GM19025 (cell line): ENCODE data around the gene NMU.
"Not testable (repeated sequence)": the region's sequence is repeated elsewhere in the genome, so short reads cannot be mapped to it uniquely, and the experiment has no call there.

ENCODE experiments used
- ATAC-seq: cut with Tn5 transposase; IDR thresholded peaks from one replicate; pipeline ENCODE4 v1.9.1; 2021; ENCODE audit warnings: mild to moderate bottlenecking, low read depth, moderate library complexity; ENCODE audit not compliant: unreplicated experiment

The NMU gene

DNA sequence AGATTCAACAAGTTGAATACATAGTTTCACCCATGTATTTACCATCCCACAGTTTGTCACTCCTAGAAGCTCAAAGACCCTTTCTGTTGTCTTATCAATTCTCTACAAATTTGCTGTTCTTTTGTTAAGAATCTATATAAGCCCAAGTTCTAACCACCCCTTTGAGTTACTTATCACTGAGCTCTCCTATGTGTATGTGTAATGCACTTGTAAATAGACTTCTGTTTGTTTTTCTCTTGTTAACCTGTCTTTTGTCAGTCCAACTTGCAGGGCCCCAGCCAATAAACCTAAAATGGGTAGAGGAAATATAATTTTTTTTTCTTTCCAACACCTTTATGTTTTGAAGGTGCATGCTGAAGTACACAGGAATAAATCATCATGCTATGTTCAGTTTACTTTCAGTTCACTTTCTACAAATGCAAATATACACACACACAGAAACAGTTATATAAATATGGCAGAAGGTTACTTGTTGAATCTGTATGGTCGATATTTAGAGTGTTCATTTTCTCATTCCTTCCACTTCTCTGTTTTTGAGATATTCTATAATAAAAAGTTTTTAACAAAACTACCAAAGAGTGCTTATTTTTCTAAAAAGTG lies 67.1 kb downstream of the NMU start:
- ATAC-seq = no peak

GRCh38 chr4:55561889-55562288 lies 74.2 kb downstream of the NMU start:
- ATAC-seq = peak; percentile 95

DNA sequence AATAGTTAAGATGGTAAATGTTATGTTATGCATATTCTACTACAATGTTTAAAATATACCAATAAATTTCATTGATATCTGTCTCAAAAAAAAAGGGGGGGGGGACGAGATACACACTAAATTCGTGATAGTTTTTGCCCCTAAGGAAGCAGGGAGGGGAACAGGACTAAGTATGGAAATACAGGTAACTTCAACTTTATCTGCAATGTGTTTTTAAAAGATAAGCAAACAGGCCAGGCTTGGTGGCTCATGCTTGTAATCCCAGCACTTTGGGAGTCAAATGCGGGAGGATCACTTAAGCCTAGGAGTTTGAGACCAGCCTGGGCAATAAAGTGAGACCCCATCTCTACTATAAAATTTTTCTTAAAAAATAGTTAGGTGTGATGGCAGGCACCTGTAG lies 76.0 kb downstream of the NMU start:
- no peak for ATAC-seq

GRCh38 chr4:55554453-55555030 lies 81.6 kb downstream of the NMU start:
- no peak for ATAC-seq

DNA sequence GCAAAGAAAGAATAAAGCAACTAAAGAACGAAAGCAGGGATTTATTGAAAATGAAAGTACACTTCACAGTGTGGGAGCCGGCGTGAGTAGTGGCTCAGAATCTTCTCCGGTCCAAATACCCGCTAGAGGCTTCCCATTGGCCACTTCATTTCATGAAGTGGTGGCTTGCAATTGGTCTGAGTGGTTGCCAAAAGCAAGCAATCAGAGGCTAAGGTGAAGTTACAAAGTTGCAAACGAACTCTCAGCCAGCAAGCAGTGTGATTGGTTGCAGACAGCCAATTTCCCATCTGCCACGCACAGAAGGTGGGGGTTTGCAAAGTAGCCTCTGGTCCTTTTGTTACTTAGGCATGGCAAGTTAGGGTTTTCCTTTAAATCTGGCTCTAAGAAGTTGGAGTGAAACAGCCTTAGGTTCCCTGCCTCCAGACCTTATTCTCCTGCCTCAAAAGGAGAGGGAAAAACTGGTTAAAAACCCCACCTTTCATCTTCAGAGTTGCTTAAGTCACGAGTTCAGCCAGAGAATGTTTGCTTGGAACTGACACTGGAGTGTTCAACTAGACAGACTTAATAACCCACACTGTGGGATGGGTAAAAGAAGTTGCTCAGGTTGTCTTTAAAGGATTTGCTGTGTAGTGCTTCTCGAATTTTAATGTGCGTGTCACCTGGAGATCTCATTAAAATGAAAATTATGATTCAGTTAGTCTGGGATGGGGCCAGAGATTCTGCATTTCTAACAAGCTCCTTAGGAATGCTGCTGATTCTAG lies 82.5 kb downstream of the NMU start:
- ATAC-seq = peak; percentile 79

DNA sequence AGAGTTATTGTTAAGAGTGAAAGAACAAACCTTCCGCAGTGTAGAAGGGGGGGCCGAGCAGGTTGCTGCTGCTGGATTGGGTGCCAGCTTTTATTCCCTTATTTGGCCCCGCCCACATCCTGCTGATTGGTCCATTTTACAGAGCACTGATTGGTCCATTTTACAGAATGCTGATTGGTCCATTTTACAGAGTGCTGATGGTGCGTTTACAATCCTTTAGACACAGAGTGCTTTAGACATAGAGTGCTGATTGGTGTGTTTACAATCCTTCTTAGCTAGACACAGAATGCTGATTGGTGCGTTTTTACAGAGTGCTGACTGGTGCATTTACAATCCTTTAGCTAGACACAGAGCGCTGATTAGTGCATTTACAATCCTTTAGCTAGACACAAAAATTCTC lies 84.1 kb downstream of the NMU start:
- ATAC-seq = not testable (repeated sequence)

- no peak for ATAC-seq
These were observed 86.2 kb downstream of the NMU start for GRCh38 chr4:55549888-55550287.

DNA sequence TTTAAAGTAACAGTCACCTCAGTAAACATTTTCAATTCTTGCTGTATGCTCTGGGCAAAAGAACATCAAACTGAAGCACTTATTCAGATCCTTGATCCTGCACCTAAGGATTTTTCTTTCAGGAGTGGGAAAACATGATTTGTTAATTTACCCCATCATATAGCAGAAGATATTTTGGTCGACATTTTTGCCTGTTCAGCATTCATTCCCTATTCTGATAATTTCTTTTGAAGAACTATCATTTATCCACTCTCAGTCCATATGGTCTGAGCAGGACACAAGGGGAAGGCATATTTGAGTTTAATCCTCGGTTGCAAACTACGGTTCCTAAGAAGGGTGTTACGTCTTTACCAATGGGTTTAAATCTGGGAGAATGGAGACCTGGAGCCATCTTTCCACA lies 88.2 kb downstream of the NMU start:
- no peak for ATAC-seq

DNA sequence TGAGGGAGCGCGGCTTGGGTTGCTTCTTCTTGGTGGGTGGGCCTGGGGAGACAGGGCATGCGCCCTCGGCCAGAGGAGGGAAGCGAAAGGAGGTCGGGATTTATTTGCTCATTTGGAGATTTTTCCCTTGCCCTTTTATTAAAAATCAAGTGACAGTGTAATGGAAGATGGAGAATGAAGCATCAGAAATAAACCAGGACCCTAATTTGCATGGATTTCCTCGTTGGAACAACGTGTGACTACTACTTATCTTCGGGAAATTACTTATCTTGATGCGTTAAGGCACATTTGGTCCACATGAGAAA lies 88.7 kb downstream of the NMU start:
- ATAC-seq = no peak

DNA sequence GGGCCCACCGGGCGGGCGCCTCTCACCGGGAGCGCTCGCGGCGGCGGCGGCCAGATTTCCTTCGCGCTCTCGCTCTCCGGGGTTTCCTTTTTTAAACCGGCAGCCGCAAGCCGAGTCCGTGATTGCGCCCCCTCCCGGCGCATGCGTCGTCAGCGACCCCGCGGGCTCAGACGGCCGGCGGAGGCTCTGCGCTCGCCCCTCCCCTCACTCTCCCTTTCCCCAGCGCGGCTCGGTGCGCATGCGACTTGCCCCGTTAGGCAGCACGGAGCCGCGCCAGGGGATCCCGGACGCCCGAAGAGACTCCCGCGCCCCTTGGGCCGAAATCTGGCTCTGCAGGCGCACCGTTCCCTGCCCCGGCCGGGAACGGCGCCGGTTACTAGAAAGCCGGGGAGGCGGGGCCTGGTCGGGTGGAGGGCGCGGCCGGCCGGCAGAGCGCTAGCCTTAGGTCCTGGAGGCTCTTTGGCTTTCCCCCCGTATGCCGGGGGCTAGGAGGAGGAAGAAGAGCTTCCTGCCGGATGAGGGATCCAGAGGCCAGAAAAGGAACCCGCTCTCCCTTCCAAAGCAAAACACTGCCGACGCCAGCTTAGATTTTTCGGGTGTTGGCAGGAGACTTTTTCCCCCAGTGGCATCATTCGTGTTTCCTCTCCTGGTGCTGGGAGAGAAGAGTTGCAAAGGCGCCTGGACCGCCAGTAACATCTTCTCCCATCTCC lies 89.2 kb downstream of the NMU start, which contains the start of gene CLOCK:
CLOCK (minus strand) TSS at position 154 of the 710 bp plus-strand sequence. CDS start 64,124 bp downstream, outside the sequence.
- ATAC-seq = peak; percentile 78

DNA sequence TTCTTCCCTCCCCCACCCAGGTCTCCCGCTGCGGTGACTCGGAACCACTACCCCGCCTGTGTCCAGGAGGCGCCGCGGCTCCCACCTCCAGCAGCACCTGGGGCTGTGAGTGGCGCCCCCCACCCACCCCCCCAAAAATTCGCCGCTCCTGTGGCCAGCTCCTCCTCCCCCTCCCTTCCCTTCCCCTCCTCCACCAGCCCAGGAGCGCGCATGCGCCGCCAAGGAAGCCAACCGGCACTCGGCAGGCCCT lies 89.7 kb downstream of the NMU start:
- peak; percentile 50 for ATAC-seq

DNA sequence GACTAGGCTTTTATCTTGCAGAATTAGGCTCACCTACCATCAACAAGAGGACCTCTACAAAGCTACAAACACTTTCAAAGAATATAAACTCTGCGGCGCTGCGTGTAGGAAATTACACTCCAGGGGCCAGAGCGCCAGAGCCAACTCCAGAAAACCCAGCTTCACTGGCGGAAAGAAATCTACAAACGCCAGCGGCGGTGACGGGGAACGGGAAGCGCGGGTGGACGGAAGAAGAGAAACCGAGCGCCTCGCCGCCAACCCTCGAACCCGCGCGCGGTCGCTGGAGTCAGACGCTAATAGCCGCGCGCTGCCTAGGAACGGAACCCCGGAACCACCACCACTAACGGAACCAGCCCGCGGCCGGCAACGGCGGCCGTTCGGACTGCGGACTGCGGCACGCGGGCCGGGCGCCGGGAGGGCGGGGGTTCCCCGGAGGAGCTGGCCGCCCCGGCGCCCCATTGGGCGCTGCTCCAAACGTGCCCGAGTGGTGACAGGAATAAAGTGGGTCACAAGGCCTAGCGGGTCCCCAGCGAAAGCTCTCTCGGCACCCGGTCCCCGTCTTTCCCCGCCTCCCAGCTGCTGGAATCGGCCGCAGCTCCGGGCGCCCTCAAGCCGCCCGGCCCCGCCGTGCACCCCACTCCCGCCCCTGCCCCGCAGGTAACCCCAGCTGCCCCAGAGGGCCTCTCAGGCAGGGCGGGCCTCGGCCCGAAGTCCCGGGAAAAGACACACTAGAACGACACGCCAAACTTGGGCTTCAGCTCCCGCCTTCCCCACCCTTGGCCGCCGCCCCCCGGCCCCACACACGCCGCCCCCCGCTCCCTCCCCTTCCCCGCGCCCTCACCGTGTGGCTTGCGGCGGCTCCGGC lies 90.2 kb downstream of the NMU start:
- ATAC-seq = peak; percentile 42
